Measurements from ENCODE around the gene TMEM221.
"Not testable (repeated sequence)": the region's sequence is repeated elsewhere in the genome, so short reads cannot be mapped to it uniquely, and the experiment has no call there.

TMEM221 gene

GRCh38 chr19:17448131-17448967, at the start of gene TMEM221:
TMEM221 (minus strand) TSS chr19:17448668; CDS start chr19:17448462, 206 bp downstream.
- DNase-seq: peak; percentile 7

- no peak for DNase-seq
These were observed 48.8 kb upstream of the TMEM221 start for GRCh38 chr19:17497149-17497798.

- peak; percentile 61 for DNase-seq
These were observed 48.0 kb upstream of the TMEM221 start for GRCh38 chr19:17496337-17496997.

- DNase-seq: no peak
These were observed 47.3 kb upstream of the TMEM221 start for GRCh38 chr19:17495639-17496296.

- DNase-seq: no peak
These were observed 42.8 kb upstream of the TMEM221 start for GRCh38 chr19:17491287-17491686.

GRCh38 chr19:17490411-17490810, 41.9 kb upstream of the TMEM221 start:
- DNase-seq: no peak

- DNase-seq: no peak
These were observed 41.0 kb upstream of the TMEM221 start for GRCh38 chr19:17489392-17490030.

- no peak for DNase-seq
These were observed 40.3 kb upstream of the TMEM221 start for GRCh38 chr19:17488593-17489391.

- DNase-seq: no peak
These were observed 39.0 kb upstream of the TMEM221 start for GRCh38 chr19:17487284-17488121.

GRCh38 chr19:17486545-17487240, 38.2 kb upstream of the TMEM221 start:
- DNase-seq: no peak

GRCh38 chr19:17484520-17485185, 36.2 kb upstream of the TMEM221 start:
- no peak for DNase-seq

- DNase-seq: no peak
These were observed 35.1 kb upstream of the TMEM221 start for GRCh38 chr19:17483605-17484002.

GRCh38 chr19:17482877-17483604, 34.6 kb upstream of the TMEM221 start:
- DNase-seq: no peak

GRCh38 chr19:17481986-17482385, 33.5 kb upstream of the TMEM221 start:
- no peak for DNase-seq

GRCh38 chr19:17479325-17479791, 30.9 kb upstream of the TMEM221 start:
- no peak for DNase-seq

GRCh38 chr19:17475541-17476115, 27.2 kb upstream of the TMEM221 start:
- DNase-seq: no peak

GRCh38 chr19:17475011-17475540, 26.6 kb upstream of the TMEM221 start:
- DNase-seq: not testable (repeated sequence)

GRCh38 chr19:17473041-17473440, 24.6 kb upstream of the TMEM221 start:
- DNase-seq: no peak
